Measurements from ENCODE around the gene SCG5.

DNA sequence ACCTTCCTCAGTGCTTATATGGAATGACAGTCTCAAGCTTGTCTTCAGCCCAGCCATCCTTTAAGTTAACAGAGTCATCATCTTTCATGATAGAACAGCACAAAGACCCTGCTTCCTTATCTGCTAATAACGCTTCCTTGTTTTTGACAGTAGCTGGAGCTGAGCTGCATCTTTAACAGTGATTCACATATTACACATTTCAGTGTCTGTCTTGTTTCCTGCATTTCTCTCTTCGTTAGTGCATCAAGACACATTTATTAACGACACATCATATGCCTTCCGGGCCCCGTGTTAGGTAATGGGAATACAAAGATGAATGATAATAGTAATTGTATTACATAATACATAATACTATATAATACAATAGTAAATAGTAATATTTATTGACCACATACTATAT is 46.0 kb downstream of the SCG5 start:
- TF ChIP-seq, protein P1, sequence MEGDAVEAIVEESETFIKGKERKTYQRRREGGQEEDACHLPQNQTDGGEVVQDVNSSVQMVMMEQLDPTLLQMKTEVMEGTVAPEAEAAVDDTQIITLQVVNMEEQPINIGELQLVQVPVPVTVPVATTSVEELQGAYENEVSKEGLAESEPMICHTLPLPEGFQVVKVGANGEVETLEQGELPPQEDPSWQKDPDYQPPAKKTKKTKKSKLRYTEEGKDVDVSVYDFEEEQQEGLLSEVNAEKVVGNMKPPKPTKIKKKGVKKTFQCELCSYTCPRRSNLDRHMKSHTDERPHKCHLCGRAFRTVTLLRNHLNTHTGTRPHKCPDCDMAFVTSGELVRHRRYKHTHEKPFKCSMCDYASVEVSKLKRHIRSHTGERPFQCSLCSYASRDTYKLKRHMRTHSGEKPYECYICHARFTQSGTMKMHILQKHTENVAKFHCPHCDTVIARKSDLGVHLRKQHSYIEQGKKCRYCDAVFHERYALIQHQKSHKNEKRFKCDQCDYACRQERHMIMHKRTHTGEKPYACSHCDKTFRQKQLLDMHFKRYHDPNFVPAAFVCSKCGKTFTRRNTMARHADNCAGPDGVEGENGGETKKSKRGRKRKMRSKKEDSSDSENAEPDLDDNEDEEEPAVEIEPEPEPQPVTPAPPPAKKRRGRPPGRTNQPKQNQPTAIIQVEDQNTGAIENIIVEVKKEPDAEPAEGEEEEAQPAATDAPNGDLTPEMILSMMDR (IDR thresholded peaks at IDR 0.05; ENCODE audit: insufficient read depth, low read depth, low read length) = no peak
- TF ChIP-seq EZH2 (IDR thresholded peaks at IDR 0.05; ENCODE audit: insufficient read depth, low read length) = no peak

All from astrocyte (in vitro differentiated cells and primary cell).